Measurements from ENCODE around the gene TBRG4. TPM values are rescaled to one million over a fixed set of nuclear protein-coding genes. Genes with fewer than 3 reads are reported as not detected.

The TBRG4 gene
- total and polyA plus RNA-seq, 4 donors: 14.4 to 41.8 (median 38.2) TPM

DNA sequence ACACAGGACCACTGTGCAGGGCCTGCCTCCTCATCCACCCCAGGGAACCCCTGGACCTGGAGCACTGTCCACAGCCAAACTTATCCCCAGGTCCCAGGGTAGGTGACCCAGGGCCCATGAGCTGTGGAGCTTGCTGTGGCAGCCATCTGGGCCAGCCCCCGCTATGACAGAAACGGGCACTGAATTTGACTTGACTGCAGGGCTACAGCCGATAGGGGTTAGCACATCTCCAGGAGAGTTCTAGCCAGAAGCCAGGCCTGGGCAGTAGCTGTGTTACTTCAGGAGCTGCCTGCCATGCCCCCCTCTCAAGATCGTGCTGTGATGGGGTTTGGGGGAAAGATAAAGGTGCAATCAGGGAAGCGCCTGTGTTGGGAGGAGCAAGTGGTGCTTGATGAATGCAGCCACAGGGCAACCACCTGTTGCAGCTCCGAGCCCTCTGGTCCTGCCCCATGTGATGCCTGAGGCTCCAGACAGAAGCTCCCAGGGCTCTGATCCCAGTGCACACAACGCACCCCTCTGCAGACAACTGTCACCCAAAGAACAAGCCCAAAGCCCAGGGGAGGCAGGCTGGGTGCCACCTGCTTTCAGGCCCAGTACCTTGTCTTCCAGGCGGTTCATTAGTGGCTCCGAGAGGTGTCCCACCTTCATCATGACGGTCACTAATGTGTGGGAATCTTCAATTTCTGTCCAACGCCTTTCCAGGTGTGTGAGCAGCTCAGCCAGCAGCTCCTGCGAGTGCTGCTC, 6.5 kb downstream of the TBRG4 start:
- H3K27me3 ChIP-seq (ENCODE audit: control insufficient read depth in 1 of 2, insufficient read depth in 2 of 2, low read length in 1 of 2): no peaks in the 10 kb centered on the region
- H3K9me3 ChIP-seq (ENCODE audit: control insufficient read depth, low read length): no peaks in the 10 kb centered on the region
- H3K4me1 ChIP-seq (ENCODE audit: control insufficient read depth in 1 of 2, insufficient read depth in 2 of 2, low read length in 2 of 2): no peaks in the 10 kb centered on the region
- peaks cover 6 to 22% of the 10 kb centered on the region in 2 donors for H3K36me3 ChIP-seq (ENCODE audit: control insufficient read depth in 1 of 2, insufficient read depth in 2 of 2, low read length in 1 of 2)
- DNase-seq (peak in 1 of 2 donors; percentile 17), ATAC-seq (ENCODE audit: low FRiP score) (no peak)
- H3K4me3 ChIP-seq (ENCODE audit: low read length in 2 of 2): no peak overlapping the region
- intact Hi-C loops (cut with DNase I): no loop called here
- 92 to 93% methylated on average over 12 of the region's 12 CpGs for WGBS, 2 donors
- no peak overlapping the region for H3K27ac ChIP-seq (ENCODE audit: low read depth in 1 of 2, low read length in 2 of 2)

DNA sequence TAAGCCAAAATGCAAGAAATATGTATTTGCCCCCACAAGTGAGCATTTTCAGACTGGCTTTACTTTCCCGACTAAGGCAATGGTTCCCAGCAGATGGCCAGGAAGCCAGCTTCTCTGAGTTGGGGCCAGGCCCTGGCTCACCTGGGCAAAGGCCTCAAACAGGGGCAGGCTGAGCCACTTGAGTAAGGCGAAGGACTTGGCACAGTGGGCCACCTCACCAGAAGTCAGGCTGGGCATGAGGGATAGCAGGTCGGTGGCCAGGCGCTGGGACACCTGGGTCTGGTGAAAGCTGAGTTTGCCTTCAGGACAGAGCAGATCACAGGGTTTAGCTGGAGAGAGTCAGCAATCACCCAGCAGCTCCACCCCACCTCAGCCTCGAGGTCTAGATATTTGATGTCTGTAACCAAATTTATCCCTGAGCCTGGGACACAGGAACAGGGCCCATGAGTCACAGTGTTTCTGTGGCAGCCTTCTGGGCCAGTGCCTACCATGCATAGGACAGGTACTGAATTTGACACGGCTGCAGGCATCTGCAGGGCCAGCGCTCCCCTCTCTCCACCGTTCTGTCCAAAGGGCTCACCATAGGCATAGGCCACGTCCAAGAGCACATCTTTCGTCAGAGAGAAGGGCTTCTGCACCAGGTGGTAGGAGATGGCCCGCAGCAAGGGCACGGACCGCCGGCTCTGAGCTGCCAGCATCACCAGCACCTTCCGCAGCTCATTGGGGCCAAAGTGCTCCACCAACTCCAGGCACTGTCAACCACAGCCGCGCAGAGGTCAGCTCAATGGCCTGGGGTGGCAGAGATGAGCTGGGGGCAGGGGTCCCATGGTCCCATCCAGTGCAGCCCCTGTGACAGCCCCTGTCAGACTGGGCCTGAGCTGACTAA, 7.3 kb downstream of the TBRG4 start:
- Histone ChIP-seq H3K9me3 (ENCODE audit: control insufficient read depth, low read length) (no peaks in the 10 kb centered on the region), H3K36me3 (ENCODE audit: control insufficient read depth in 1 of 2, insufficient read depth in 2 of 2, low read length in 1 of 2) (peaks cover 6 to 28% of the 10 kb centered on the region in 2 donors), H3K27me3 (ENCODE audit: control insufficient read depth in 1 of 2, insufficient read depth in 2 of 2, low read length in 1 of 2) (no peaks in the 10 kb centered on the region), H3K4me3 (ENCODE audit: low read length in 2 of 2) (no peak overlapping the region), H3K4me1 (ENCODE audit: control insufficient read depth in 1 of 2, insufficient read depth in 2 of 2, low read length in 2 of 2) (no peaks in the 10 kb centered on the region), H3K27ac (ENCODE audit: low read depth in 1 of 2, low read length in 2 of 2) (no peak overlapping the region)
- ATAC-seq (ENCODE audit: low FRiP score) (no peak), DNase-seq (peak; percentile 41 to 69)
- WGBS, 2 donors: 92 to 93% methylated on average over 17 of the region's 17 CpGs
- intact Hi-C loops (cut with DNase I): no loop called here

DNA sequence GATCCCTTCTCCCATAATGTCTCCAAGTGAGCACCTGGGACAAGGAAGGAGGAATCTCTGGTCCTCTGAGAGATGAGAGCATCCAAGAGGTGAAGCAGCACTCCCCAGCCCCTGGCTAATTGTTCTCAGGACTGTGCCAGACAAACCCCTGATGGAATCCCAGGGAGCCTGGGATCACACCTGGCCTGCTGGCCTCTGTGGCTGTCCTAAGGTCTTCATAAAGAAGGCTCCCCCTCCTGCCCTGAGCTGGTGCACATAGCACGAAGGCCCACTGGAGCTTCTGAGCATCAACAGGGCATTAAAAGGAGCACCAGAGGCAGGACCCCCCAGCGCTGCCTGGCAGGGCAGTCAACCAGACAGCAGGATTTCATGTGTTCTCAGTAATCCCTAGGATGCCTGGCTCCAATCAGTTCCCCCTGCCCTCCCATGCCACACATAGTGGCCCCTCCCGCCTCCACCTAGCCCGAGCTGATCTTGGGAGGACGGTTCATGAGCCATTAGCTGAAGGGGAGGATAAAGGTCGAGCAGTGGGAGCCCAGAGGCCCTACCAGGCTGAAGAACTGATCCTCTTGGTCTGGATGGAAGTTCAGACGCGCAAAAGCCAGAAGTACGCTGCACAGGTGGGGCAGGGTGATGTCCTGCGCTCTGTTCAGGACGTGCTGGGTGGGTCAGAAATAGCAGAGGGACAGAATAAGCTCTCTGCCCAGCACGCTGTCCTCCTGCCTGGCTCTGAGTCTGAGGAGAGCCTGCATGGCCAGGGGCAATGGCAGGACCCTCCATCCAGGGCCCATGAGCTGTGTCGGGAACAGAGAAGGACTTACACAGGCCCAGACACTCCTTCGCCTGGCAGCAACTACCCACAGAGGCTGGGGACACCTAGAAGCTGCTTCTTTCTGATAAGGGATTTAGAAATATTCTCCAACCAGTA, 8.4 kb downstream of the TBRG4 start:
- intact Hi-C loops (cut with DNase I): no loop called here
- DNase-seq (peak; percentile 21 to 55), ATAC-seq (ENCODE audit: low FRiP score) (no peak)
- no peak overlapping the region for H3K27ac ChIP-seq (ENCODE audit: low read depth in 1 of 2, low read length in 2 of 2)
- H3K27me3 ChIP-seq (ENCODE audit: control insufficient read depth in 1 of 2, insufficient read depth in 2 of 2, low read length in 1 of 2): no peaks in the 10 kb centered on the region
- no peaks in the 10 kb centered on the region for H3K4me1 ChIP-seq (ENCODE audit: control insufficient read depth in 1 of 2, insufficient read depth in 2 of 2, low read length in 2 of 2)
- H3K9me3 ChIP-seq (ENCODE audit: control insufficient read depth, low read length): no peaks in the 10 kb centered on the region
- no peak overlapping the region for H3K4me3 ChIP-seq (ENCODE audit: low read length in 2 of 2)
- 86 to 91% methylated on average over 14 of the region's 14 CpGs for WGBS, 2 donors
- peaks cover 3 to 24% of the 10 kb centered on the region in 2 donors for H3K36me3 ChIP-seq (ENCODE audit: control insufficient read depth in 1 of 2, insufficient read depth in 2 of 2, low read length in 1 of 2)

DNA sequence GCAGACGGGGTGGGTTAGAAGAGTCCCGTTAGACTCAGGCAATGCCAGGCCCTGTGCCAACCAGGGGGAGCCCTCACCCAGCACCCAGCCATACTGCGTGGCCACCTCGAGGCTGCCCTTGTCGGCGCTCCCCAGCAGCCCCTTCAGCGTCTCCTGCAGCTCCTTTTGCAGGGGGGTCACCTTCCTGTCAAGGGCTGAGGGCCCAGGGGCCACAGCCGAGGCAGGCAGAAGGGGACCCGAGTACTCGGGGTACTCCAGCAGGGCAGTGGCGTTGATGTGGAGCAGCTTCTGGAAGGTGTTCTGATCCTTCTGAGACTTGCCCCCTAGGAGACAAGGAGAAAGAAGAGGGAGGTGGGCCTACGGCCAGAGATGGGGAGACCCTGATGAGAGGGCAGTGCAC, 9.7 kb downstream of the TBRG4 start:
- H3K27ac ChIP-seq (ENCODE audit: low read depth in 1 of 2, low read length in 2 of 2): no peak overlapping the region
- no peak overlapping the region for H3K4me3 ChIP-seq (ENCODE audit: low read length in 2 of 2)
- WGBS, 2 donors: 90 to 91% methylated on average over 11 to 12 of the region's 12 CpGs
- intact Hi-C loops (cut with DNase I): no loop called here
- DNase-seq (peak in 1 of 2 donors; percentile 58), ATAC-seq (ENCODE audit: low FRiP score) (no peak)
- peaks cover 0 to 20% of the 10 kb centered on the region in 2 donors for H3K36me3 ChIP-seq (ENCODE audit: control insufficient read depth in 1 of 2, insufficient read depth in 2 of 2, low read length in 1 of 2)
- H3K9me3 ChIP-seq (ENCODE audit: control insufficient read depth, low read length): no peaks in the 10 kb centered on the region
- H3K4me1 ChIP-seq (ENCODE audit: control insufficient read depth in 1 of 2, insufficient read depth in 2 of 2, low read length in 2 of 2): no peaks in the 10 kb centered on the region
- H3K27me3 ChIP-seq (ENCODE audit: control insufficient read depth in 1 of 2, insufficient read depth in 2 of 2, low read length in 1 of 2): no peaks in the 10 kb centered on the region

DNA sequence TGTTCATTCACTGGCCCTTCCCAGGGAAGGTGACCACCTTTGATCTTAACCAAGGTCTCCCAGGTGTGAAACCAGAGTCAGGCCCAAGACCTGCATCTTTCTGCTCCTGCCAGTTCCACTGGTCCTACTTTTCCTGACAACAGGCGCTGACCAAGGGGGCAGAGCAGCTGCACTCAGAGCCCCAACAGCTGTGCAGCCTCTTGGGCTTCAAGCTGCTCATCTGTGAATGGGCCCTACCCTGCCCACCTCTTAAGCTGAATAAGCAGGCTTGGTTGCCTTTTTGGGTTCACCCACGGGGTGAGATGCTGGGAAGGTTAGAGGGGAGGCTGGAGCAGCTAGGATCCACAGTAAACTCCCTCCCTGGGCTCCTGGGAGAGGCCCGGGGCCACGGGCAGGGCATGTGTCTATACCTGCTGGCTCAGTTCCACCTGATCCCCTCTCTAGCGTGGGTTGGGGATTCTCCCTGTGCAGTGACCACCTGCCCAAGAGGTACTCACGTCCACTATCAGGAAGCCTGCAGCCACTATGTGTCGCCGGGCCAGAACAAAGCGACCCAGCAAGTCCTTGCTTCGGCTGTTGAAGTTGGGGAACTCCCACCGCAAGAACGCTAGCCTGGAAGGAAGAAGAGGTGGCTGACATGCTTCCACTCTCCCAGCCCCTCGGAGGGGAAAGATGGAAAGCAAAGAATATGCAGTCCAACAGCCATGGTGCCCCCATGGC, 10.6 kb downstream of the TBRG4 start:
- Histone ChIP-seq H3K9me3 (ENCODE audit: control insufficient read depth, low read length) (no peaks in the 10 kb centered on the region), H3K36me3 (ENCODE audit: control insufficient read depth in 1 of 2, insufficient read depth in 2 of 2, low read length in 1 of 2) (peaks cover 0 to 20% of the 10 kb centered on the region in 2 donors), H3K27me3 (ENCODE audit: control insufficient read depth in 1 of 2, insufficient read depth in 2 of 2, low read length in 1 of 2) (no peaks in the 10 kb centered on the region), H3K4me3 (ENCODE audit: low read length in 2 of 2) (no peak overlapping the region), H3K27ac (ENCODE audit: low read depth in 1 of 2, low read length in 2 of 2) (no peak overlapping the region), H3K4me1 (ENCODE audit: control insufficient read depth in 1 of 2, insufficient read depth in 2 of 2, low read length in 2 of 2) (no peaks in the 10 kb centered on the region)
- ATAC-seq (ENCODE audit: low FRiP score) (no peak), DNase-seq (peak; percentile 22 to 48)
- intact Hi-C loops (cut with DNase I): no loop called here
- 91 to 92% methylated on average over 13 of the region's 13 CpGs for WGBS, 2 donors

DNA sequence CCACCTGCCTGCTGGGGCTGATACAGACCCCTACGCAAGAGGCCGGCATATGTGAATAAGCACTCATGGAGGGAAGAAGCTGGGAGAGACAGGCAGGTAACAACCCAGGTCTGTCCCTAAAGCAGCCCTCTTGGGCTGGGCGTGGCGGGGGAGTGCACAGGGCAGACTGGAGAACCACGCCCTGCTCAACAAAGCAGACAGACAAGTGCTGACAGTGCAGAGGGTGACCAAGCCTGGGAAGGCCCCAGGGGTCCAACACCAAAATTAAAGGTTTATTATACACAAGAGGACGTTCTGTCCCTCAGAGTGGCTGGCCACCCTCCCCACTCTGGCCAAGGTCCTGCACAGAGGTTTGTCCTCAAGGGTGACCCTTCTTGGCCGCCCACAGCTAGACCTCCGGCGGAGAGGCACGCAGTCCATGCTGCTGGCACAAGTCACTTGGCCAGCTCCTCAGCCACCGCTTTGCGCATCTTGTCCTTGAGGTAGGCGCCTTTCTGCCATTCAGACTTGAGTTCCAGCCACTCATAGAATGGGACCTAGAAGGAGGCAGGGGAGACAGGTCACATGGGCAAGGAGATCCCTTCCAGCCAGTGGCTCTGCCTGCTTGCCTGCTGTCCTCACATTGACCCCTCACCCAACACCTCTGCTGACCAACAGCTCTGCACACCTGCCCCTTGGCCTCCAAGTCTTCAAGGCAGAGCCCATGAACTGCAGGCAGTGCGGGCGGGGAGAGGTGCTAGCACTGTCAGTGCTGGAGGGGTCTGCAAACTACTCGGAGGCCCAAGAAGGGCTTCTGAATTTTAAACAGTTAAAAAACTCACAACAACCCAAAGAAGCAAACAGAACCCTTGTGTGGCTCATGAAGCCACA, 11.4 kb downstream of the TBRG4 start:
- Histone ChIP-seq H3K4me3 (ENCODE audit: low read length in 2 of 2) (no peak overlapping the region), H3K36me3 (ENCODE audit: control insufficient read depth in 1 of 2, insufficient read depth in 2 of 2, low read length in 1 of 2) (peaks cover 0 to 17% of the 10 kb centered on the region in 2 donors), H3K4me1 (ENCODE audit: control insufficient read depth in 1 of 2, insufficient read depth in 2 of 2, low read length in 2 of 2) (no peaks in the 10 kb centered on the region), H3K9me3 (ENCODE audit: control insufficient read depth, low read length) (no peaks in the 10 kb centered on the region), H3K27ac (ENCODE audit: low read depth in 1 of 2, low read length in 2 of 2) (no peak overlapping the region), H3K27me3 (ENCODE audit: control insufficient read depth in 1 of 2, insufficient read depth in 2 of 2, low read length in 1 of 2) (no peaks in the 10 kb centered on the region)
- peak in 1 of 2 donors; percentile 59 for DNase-seq
- intact Hi-C loops (cut with DNase I): no loop called here
- ATAC-seq (ENCODE audit: low FRiP score): no peak
- WGBS, 2 donors: 91% methylated on average over 15 to 16 of the region's 16 CpGs

DNA sequence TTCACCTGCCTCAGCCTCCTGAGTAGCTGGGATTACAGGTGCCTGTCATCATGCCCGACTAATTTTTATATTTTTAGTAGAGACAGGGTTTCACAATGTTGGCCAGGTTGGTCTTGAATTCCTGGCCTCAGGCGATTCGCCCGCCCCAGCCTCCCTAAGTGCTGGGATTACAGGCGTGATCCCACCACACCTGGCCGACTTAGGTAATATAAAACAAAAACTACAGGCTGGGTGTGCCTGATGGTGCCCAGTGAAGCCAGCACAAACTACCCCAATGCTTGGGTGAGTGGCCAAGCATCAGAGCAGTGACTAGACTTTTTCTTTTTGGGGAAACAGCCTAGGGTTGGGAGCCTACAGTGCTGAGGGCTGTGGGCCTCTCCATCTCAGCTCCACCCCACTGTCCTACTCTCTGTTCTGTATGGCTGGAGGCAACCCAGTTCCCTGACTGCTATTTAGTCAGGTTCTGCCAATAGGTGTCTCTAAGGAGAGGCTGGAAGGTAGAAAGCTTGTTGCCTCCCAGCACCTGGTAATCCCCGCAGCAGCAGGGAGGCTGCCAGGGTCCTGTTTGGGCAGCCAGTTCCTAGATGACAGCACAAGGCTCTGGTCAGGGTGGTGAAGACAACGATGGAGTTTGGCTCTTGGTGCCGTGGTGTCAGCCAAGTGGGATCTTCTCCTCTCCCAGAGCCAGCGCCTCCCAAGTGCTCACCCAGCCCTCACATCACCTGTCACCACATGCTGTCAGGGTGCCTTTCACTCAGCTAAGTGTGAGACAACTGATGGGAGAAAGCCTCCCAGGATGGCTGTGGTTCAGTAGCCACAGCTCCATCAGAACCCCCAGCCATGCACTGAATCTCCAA, 12.3 kb downstream of the TBRG4 start:
- Histone ChIP-seq H3K27me3 (ENCODE audit: control insufficient read depth in 1 of 2, insufficient read depth in 2 of 2, low read length in 1 of 2) (no peaks in the 10 kb centered on the region), H3K27ac (ENCODE audit: low read depth in 1 of 2, low read length in 2 of 2) (no peak overlapping the region), H3K4me1 (ENCODE audit: control insufficient read depth in 1 of 2, insufficient read depth in 2 of 2, low read length in 2 of 2) (no peaks in the 10 kb centered on the region), H3K36me3 (ENCODE audit: control insufficient read depth in 1 of 2, insufficient read depth in 2 of 2, low read length in 1 of 2) (peaks cover 0 to 16% of the 10 kb centered on the region in 2 donors), H3K9me3 (ENCODE audit: control insufficient read depth, low read length) (no peaks in the 10 kb centered on the region), H3K4me3 (ENCODE audit: low read length in 2 of 2) (no peak overlapping the region)
- DNase-seq (peak in 1 of 2 donors; percentile 33), ATAC-seq (ENCODE audit: low FRiP score) (no peak)
- WGBS, 2 donors: 86 to 90% methylated on average over 10 of the region's 10 CpGs
- intact Hi-C loops (cut with DNase I): no loop called here

Measured in aorta (tissue), 5 donors.